ENCODE data around the gene AMER3.

AMER3 gene

DNA sequence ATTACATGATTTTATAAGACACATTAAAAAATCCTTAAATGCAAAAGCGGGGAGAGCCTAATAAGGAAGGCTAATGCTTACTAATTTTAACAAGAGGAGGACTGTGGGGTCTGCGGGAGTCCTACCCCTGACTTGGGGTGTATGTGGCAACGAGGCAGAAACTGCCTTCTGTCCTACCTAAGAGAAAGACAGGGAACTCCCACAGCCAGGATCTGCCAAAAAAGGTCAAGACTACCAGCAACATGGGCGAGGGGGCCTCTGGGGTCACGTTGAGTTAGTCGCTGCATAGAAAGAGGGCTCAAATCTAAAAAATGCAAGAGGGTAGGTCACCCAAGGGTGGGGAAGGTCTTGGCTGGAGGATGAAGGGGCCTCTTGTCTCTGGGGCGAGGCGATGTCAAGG is 529 bp upstream of the AMER3 start:
- DNase-seq: no peak

DNA sequence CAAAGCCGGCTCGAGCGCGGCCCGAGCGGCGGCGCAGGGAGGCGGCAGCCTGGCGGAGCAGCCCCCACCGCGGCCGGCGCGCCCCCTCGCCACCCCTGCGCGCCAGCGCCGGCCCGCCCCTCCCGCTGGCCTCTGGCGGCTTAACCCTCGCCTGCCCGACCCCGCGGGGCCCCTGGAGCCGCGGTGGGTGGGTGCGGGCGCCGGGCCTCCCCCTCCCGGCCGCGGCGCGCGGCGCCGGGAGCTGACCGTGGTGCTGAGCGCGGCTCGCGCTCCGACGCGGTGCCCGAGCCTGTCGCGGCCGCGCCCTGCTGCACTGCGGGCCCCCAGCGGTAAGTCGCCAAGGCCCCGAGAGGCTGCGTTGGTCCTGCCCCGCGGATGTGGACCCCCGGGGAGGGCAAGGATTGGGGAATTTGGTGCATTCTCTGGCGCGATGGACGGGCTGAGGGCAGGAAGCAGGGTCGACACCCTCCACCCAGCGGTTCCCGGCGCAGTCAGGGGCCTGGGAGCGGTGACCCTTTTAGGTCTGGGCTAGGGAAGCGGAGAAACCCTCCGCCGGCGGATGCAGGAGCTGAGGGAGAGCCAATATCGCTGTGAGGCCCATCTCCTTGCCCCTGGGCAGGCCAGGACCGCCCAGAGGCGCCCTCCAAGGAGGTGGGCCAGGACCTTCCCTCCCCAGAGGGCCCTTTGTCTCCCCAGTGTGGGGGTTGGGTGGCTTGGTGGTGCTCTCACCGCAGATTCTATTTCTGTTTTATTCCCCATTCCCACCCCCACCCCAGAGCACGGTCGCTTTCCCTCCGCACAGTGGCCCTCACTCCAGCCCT is 923 bp downstream of the AMER3 start:
- no peak for DNase-seq

DNA sequence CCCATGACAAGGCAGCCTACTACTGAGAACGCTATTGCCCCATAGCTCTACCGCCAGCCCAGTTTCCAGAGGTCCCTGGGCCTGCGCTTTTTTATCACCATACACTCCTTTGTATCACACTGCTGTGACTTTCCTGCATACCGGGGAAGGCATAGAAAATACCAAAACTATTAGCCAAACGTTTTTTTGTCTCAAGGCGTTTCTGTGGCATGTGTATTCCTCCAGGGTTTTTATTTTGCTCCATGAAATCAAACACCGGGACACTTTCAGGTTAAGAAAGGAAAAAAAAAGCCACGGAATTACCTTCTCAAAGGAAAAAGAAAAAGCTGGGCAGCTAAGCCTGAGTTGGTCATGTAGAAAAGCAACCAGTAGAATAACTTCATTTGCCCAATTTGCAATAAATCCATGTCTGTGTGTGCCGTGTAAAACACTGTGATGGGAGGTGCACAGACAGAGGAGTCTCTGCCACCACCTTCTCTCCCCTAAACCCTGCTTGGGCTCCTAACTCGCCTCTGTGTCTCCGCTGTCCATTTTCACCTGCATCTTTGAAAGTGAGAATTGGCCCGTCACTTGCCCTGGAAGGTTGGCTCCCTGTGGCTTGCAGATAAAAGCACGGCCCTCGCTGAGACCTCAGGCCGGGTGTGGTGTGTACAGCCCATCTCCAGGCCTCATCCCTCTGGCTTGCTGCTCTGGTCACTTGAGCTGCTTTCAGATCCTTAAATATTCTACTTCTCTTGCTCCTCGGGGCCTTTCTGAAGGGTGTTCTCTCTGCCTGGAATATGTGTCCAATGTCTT is 1.7 kb downstream of the AMER3 start:
- no peak for DNase-seq

DNA sequence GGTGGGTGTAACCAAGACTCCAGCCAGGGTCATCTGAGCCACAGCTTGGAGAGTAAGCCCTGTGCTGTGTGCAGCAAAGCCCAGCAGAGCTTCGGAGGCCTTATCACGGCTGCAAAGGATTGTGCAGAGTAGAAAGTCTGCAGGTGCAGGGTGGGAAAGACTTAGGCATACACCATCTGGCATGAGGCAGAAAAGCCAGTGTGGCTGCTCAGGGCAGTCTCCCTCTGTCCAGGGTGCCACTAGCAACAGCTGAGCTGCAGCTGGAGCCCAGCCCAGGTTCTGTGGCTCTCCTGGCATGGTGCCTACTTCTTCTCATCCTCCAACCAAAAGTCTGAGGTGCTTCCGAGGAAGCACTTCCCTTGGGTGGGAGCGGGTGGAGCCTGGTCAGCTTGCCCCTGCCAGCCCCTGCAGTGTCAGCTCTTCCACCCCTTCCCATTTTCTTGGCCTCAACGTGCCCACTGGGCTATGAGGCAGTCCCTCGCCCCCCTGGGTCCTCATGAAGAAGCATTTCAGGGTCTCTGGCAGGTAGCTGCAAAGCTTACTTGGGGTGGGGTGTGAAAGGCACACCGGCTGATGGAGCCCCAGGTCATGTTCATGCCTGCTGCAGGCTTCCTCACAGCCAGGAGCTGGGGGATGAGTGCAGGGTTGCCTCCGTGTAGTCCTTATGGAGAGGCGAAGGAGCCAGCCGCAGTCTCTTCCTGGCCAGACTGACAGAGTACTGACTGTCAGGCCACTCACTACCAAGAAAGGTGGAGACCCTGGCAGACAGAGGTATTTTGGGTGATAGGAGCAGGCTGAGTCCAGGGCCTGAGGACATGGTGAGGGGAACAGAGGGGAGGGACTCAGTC is 4.8 kb downstream of the AMER3 start:
- DNase-seq: no peak

DNA sequence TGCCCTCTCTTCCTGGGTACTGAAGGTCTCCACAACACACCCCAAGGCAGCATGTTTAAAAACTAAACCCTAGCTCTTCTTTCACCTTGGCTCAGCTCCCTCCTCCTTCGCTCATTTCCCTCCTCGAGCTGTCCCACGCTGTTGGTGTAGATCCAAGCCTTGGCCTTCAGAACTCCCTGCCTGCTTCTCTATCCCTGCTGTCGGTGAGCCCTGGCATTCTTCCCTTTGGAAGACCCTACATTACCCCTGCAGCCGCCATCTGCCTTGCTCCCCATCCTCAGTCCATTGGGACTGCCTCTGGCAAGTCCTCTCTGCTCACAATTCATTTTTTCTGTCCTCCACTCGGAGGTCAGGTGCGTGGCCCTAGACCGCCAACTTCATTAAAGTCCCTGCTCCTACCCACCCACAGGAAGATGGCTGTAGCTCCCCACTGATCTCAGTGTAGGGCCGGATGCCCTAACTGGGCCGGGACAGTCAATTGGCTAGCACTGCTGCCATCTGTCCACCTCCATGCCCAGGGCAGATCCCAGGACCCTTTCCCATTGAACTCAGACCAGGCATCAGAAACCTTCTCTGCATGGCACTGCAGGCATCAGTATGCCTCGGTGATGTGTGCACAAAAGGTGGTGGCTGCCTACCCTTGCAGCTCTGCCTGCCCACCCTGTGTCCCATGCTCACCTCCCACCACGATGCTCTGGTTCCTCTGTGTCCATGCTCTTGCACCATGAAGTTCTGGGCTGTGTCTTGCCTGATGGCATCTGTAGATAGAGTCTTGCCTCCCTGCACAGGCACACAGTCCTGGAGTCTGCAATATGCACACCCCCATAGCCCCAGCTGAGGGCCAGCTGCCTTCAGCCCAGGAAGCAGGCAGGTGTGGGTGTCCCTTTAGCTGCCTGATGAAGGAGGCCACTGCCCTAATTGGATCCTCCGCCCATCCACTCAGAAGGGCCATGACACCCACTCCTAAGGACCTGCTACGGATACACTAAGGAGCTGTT is 5.7 kb downstream of the AMER3 start:
- DNase-seq: no peak

DNA sequence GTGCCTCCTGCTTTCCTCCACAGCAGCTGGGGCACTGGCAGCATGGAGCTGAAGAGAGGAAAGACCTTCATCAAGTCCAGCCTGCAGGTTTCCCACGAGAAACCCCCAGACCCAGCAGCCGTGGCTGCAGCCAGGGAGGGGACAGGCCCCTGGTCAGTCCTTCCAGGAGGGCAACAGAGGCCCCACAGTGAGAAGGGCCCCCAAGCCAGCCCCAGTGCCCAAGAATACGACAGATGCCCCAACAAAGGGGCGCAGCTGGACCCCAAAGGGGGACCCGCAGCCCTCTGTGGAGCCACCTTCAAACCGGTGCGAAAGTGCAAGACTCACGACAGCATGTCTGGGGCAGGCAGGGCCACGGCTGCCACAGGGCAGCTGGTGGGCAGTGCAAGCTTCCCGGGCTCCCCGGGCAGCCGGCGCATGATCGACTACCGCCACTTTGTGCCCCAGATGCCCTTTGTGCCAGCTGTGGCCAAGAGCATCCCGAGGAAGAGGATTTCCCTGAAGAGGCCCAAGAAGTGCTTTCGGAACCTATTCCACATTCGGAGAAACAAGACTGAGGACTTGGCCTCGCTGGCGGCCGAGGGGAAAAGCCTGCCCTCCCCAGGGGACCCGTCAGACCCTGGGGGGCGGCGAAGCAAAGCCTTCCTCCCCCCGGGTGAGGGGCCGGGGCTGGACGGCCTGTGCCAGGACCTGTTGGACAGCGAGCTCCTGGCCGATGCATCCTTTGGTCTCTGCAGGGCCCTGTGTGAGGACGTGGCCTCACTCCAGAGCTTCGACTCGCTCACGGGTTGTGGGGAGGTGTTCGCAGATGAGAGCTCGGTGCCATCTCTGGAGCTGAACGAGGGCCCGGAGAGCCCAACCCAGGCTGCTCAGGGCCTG is 6.9 kb downstream of the AMER3 start:
- DNase-seq: no peak

DNA sequence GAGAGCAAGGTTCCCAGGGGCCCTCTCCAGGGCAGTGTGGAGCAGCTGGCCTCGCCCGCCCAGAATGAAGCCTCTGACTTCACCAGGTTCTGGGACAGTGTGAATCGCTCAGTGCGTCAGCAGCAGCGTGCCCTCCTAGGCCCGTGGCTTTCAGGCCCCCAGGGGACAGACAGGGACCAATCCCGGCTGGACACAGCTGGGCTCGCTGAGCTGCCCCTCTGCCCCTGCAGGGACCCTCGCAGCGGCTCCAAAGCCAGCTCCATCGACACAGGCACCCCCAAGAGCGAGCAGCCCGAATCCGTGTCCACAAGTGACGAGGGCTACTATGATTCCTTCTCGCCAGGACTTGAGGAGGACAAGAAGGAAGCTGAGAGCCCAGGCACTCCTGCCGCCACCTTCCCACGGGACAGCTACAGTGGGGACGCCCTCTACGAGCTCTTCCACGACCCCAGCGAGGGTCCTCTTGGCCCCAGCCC is 7.6 kb downstream of the AMER3 start:
- DNase-seq: no peak

DNA sequence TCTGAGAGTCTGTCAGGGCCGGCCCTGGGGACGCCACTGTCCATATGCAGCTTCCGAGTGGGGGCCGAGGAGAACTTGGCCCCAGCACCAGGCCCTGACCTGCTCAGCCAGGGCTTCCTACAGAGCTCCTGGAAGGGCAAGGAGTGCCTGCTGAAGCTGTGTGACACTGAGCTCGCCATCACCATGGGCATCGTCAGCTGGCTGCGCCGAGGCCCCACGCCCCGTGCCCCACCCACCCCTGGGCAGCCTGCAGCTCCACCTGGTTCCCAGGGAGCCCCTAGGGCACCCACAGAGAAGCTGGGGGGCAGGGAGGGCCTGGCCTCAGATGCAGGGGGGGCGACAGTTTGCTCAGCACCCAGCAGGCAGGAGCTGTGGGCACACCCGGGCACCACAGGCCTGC is 8.1 kb downstream of the AMER3 start:
- DNase-seq: no peak

DNA sequence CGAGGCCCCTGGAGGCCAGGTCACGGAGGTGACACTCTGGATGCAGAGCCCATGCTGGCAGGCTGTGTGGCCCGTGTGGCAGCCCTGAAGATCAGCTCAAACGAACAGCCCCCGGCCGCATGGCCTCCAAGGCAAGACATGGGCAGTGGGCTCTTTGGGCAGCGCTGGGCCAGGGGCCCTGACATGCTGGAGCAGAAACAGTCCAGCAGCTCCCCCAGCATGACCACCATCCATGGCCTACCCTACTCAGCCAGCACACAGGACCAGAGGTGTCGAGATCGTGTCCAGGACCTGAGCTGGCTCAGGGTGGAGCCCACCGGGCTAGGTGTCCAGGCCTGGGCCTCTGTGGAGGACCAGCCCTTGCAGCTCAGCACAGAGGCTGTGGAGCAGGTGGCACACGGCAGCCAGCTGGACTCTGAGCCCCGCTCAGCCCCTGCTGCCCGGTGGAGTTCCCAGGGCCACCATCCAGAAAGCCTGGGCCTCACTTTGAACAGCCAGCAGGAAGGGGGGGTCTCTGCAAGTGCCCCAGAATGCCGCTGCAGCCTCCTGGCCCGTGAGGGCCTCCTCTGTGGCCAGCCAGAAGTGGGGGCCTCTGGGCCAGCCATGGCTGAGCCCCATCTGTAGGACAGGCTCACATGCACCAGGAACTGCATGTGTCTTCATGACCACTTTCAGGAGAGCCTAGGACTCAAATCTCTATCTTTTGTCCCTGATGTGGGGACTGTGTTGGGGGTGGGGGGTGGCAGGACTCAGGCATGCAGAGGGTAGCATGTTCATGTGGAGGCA is 8.9 kb downstream of the AMER3 start:
- no peak for DNase-seq

DNA sequence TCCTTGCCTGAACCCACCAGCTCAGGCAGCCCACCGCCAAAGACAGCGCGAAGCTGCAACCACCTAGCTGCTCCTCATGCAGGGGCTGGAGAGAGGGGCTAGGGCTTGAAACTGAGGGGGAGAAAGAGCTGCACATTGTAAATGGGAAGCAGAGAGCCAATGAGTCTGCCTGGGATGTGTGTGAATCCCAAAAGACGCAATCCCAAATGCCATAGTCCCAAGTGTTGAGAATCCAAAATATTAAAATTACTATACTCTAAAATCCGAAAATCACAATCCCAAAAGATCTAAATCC is 9.4 kb downstream of the AMER3 start:
- no peak for DNase-seq

DNA sequence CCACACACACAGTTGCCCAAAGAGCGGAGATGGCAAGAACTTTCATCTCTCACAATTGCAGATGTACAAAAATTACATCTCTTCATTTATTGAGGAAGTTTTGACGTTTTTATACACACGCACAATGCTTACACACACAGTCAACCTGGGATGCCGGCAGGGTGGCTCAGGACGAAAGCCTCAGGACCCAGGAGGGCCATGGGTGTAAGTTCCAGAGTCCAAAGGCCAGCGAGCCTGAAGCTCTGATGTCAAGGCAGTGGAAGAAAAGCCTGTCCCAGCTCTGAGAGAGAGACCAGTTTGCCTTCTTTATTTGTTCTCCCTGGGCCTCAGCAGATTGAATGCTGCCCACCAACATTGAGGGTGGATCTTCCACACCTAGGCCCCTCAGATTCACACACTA is 10.1 kb downstream of the AMER3 start:
- DNase-seq: no peak

DNA sequence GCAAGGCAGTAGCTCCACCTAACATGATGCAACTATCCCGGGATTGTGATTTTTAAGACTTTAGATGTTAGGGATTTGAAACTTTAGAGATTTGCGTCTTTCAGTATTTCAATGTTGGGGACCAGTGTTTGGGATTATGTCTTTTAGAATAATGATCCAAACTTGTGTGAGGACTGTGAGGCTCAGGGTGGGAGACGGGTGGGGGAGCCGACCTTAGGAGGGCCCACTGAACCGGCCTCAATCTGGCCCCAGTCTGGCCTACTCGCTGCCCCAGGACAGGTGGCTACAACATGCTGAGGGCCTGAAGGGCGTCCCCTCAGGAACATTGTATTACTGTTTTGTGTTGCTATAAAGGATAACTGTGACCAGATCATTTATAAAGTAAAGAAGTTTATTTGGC is 10.7 kb downstream of the AMER3 start:
- no peak for DNase-seq

DNA sequence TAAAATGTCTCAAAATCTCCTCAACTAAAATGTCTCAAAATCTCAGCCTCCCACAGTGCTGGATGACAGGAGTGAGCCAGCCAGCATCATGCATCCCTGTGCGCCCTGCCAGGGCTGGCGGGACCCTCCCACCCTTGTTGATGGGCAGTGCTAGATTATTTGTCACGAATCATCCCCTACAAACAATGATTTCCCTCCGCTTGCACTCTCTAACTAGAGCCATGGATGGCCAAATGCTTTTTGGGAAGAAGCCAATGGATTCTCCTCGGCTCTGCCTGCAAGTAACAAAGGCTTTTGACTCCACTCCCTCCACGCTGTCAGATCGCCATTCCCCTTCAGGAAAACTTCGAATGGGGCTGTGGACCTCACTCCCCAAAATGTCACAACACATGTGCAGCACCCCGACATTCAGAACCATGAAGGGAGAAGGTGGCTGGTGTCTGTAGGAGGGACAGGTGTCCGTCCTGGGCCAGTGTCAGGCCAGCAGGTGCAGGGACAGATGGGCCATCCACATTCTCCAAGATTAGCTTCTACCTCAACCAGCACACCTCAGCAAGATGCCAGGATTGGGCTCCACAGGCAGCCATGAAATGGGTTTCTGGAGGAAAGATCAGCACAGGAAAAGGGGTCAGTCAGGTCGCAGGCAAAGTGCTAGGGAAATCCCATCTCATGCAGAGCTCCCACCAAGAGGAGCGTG is 11.5 kb downstream of the AMER3 start:
- no peak for DNase-seq

DNA sequence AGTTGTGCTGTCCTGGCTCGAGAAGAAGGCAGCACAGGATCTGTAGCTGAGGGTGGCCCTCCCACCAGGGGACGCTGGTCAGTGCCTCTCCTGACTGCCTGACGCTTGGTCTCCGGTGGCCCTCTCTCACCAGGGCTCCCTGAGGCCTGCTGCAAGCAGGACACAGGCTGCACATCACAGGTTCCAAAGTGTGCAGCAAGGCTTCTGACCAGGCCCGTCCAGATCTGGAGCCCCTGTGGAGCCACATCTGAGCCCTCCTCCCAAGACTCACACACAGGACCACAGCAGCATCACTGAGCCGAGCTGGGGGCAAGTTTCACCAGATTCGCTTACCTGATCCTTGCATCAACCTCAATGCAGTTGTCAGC is 12.1 kb downstream of the AMER3 start:
- DNase-seq: no peak

DNA sequence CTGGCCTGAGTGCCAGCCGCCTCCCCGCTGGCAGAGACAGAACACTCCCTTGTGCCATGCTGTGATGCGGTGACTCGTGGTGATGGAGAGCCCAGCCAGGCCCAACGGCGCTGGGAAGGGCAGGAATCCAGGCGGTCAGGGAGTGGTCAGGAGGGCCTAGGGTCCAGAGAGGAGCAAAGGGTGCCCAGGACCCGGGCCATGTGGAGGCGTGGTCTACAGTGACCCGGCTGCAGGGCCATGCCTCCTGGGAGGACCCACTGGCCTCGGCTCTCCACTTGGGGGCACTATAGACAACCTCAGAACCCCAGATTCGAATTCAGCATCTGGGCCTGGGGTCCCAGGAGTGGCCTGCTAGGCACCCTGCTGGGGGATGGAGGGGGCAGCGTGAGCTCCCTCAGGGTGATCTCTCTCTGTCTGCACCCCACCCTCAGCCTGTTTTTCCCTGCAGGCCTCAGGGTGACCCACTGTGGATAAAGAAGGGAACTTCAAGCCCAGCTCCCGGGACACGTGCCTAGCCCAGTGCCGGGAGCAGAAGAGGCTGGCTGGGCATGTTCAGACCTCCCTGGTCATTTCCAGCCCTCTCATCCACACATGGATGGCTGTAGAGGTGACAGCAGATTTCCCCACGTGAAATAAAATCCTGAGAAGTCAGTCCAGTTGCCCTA is 13.0 kb downstream of the AMER3 start:
- no peak for DNase-seq

DNA sequence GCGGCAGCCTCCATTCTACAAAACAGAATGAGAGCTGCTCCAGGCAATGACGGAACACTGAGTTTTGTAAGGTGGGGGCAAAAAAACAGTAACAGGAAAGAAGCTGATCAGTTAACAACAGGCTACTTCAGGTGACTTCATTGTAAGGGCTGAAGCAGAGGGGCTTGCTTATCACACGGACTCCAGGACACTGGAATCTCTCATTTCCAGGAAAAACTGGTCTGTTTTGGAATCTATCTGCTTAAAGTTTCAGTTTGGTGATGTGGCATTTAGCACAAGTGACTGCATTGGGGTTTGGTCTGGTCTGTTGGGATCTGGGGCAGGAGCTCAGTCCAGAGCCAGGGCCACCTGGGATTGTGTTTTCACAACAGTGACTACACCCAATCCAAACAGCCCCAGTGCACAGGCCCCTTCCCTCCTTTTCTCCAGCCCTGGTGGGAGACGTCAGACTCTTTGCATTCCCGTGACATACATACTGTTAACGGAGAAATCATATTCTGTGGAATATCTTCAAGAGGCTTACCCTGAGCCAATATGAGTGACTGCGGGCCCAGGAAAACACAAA is 14.1 kb downstream of the AMER3 start:
- DNase-seq: no peak

DNA sequence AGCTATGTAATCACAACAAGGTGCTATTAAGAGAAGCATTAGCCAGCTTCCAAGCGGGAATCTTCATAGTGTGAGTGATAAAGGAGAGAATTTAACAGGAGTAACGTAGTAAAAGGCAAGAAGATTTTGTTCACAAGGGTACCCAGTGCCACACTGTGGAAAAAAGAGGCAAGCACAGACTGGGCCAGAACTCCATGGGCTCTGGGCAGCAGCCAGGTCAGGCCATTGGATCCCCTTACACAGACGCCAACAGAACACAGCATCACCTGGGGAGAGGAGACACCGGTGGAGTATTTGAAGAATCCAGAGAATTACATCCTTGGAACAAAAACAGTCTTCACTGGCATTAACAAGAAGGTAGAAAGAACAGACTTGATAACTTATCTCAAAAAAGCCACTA is 21.2 kb downstream of the AMER3 start:
- no peak for DNase-seq

DNA sequence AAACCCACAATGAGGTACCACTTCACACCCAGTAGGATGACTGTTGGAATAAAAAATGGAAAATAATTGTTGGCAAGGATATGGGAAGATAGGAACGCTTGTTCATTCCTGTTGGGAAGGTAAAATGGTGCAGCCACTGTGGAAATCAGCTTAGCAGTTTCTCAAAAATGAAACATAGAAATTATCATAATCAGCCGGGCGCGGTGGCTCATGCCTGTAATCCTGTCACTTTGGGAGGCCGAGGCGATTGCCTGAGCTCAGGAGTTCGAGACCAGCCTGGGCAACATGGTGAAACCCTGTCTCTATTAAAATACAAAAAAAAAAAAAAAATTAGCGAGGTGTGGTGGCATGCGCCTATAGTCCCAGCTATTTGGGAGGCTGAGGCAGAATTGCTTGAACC is 23.4 kb downstream of the AMER3 start:
- DNase-seq: no peak
